HG03045 (cell line): Measurements from ENCODE around the gene MCIDAS.
A peak's percentile ranks its signal among the peaks of the same experiment; 100 is the strongest.

Experiments
- ATAC-seq: cut with Tn5 transposase; IDR thresholded peaks from one replicate; pipeline ENCODE4 v1.9.1; 2021; ENCODE audit warnings: mild to moderate bottlenecking, moderate library complexity; ENCODE audit not compliant: unreplicated experiment

Gene MCIDAS

GRCh38 chr5:55226934-55227663, at the start of gene MCIDAS:
Gene MCIDAS (minus strand): TSS chr5:55227315. CDS start chr5:55227138, 177 bp downstream.
- peak; percentile 38 for ATAC-seq

- ATAC-seq = no peak
Observed at GRCh38 chr5:55276771-55277170, 49.7 kb upstream of the MCIDAS start.

- no peak for ATAC-seq
Observed at GRCh38 chr5:55258339-55258738, 31.2 kb upstream of the MCIDAS start.

DNA sequence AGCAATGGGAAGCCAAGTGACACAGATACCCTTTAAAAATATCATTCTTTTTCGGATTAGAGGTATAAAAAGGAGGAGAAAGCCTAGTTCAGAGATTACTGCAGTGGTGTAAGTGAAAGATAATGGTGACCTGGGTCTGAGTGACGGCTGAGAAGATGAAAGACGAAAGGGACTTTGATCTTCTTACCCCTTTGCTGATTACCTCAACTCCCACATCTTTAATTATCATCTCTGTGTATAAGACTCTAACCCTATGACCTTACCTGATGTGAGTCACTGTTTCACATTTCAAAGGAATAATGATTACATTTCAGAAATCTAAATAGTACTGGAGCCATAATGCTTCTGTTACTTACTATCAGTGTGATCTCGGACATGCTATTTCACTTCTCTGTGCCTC, 27.7 kb upstream of the MCIDAS start:
- no peak for ATAC-seq

DNA sequence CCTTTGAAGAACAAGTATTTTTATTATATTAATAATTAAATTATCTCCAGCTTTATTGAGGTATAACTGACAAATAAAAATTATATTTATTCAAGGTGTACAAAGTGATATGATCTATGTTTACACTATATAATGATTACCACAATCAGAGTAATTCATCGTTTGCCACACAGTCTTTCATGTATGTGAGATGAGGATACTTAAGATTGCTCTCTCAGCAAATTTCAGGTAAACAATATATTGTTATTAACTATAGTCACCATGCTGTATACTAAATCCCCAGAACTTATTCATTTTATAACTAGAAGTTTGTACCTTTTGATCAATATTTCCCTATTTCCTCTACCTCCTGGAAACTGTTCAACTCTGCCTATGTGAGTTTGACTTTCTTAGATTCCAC, 22.9 kb upstream of the MCIDAS start:
- ATAC-seq = no peak

GRCh38 chr5:55241746-55242145, 14.6 kb upstream of the MCIDAS start:
- ATAC-seq = no peak

- ATAC-seq = no peak
Observed at GRCh38 chr5:55236800-55237199, 9.7 kb upstream of the MCIDAS start.

DNA sequence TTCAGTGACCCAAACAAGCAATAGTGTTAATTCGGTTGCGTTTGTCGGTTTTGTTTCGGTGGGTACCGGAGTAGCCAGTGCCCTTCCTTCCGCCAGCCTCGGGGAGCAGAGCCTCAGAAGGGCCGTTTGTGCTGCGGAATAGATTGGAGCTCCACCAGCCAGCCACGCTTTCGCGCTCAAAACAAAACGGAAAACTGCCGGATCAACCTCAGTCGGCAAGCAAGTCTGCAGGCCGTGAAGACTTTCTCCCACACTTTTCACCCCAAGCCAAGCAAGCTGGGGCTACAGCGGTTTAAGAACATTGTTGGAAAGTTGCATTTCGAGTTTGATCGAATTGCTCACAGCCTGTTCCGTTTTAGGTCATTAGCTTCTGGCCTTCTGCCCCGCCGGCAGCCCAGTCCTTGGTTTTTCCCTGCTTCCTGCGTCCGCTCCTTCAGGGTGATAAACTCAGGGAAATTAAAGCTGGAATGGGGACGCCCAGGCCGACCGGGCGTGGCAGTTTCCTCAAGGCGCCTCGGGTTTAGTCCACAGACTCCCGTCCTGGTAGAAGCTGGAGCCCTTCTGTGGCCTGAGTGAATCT, 7.1 kb upstream of the MCIDAS start:
- no peak for ATAC-seq

- ATAC-seq = peak; percentile 62
Observed at GRCh38 chr5:55232985-55233928, 6.1 kb upstream of the MCIDAS start, which contains the start of gene CCNO. Gene CCNO (minus strand): TSS chr5:55233608. CDS start chr5:55233523, 85 bp downstream.

- no peak for ATAC-seq
Observed at GRCh38 chr5:55232271-55232984, 5.3 kb upstream of the MCIDAS start.

- ATAC-seq = no peak
Observed at GRCh38 chr5:55231919-55232270, 4.8 kb upstream of the MCIDAS start.

- ATAC-seq = no peak
Observed at GRCh38 chr5:55231029-55231918, 4.2 kb upstream of the MCIDAS start.

GRCh38 chr5:55230086-55230629, 3.0 kb upstream of the MCIDAS start:
- ATAC-seq = no peak

GRCh38 chr5:55227664-55228430, 732 bp upstream of the MCIDAS start:
- ATAC-seq = no peak

- peak; percentile 49 for ATAC-seq
Observed at GRCh38 chr5:55226027-55226933, 835 bp downstream of the MCIDAS start.

GRCh38 chr5:55225346-55225745, 1.8 kb downstream of the MCIDAS start:
- no peak for ATAC-seq

DNA sequence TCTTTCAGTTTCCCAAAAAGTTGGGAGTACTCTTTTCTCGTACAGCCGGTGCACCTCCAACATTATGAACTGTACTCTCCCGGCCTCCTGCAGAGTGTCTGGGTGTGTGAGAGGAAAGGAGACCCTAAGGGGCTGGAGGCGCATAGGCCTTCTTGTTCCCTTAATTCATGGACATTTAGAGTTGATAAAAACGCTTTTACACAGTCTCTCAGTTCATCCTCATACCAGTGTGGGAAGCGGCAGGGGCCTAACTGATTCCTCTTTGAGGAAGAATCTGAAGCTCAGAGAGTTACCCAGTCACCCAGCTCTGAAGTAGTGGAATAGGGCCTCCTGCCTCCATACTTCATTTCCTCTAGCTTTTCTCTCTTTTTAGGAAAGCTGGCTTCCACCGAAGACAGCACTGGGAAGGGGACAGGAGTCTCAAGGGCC, 3.3 kb downstream of the MCIDAS start:
- no peak for ATAC-seq
